Measurements from ENCODE around the gene LCN12. TPM values are rescaled to one million over a fixed set of nuclear protein-coding genes. Genes with fewer than 3 reads are reported as not detected.
A peak's percentile ranks its signal among the peaks of the same experiment; 100 is the strongest.

The LCN12 gene
- total RNA-seq, 8 experiments from 2014 or later: 0.38 to 4.3 (median 1.2) TPM

DNA sequence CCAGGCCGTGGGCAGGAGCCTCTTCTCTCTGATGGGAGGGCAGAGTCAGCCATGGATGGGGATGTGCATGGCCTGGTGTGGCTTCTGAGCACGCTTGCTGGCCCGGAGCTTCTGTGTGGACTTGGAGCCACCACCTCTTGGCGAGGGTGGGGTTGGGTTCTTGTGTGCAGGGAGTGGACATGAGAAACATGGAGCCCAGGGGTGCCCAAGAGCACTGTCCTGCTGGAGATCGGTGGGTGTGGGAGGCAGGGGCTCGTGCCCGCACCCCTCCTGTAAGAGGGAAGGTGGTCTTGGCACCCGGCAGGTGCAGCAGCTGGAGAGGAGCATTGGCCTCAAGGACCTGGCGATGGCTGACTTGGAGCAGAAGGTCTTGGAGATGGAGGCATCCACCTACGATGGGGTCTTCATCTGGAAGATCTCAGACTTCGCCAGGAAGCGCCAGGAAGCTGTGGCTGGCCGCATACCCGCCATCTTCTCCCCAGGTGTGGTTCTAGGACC lies 31.3 kb upstream of the LCN12 start:
- in situ Hi-C loops (cut with MboI; ENCODE audit: low pct_unique_long_range_greater_than_20kb in 2 of 9, low sequenced_read_pairs in 9 of 9, unreplicated experiment in 9 of 9): no loop called here
- no peak overlapping the region for H3K27ac ChIP-seq
- H3K4me3 ChIP-seq: no peak overlapping the region
- H3K4me1 ChIP-seq (replicated peaks in 1 of 2): no peaks in the 10 kb centered on the region
- WGBS, 10 experiments: 60 to 100% (median 97%) methylated on average over 1 to 7 of the region's 14 CpGs; no CpG with 5 or more reads in 3 of the 10 experiments
- ATAC-seq (replicated peaks in 6 of 8): no peak

DNA sequence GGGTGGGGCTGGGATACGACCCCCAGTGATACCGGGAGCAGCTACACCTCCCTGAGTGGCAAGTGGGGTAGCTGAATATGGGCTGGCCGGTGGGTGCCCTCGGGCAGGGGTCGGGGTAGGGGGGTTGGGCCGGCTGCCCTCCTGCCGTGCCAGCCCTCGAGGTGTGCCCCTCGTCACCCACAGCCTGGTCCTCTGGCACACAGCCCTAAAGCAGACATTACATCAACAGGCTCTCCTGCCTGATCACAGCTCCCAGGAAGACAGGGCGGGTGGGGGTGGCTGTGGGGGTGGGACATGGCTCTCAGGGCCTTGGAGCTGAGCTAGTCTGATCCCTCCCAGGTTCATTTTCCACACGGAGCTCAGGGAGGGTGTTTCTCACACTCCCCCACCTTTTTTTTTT lies 30.8 kb upstream of the LCN12 start:
- Histone ChIP-seq H3K4me3 (no peak overlapping the region), H3K27ac (no peak overlapping the region), H3K4me1 (replicated peaks in 1 of 2) (no peaks in the 10 kb centered on the region)
- in situ Hi-C loops (cut with MboI; ENCODE audit: low pct_unique_long_range_greater_than_20kb in 2 of 9, low sequenced_read_pairs in 9 of 9, unreplicated experiment in 9 of 9): no loop called here
- no CpG with 5 or more reads among the region's 11 CpGs for WGBS, 10 experiments
- ATAC-seq (replicated peaks in 6 of 8): peak in 1 of 8 experiments; percentile 10

DNA sequence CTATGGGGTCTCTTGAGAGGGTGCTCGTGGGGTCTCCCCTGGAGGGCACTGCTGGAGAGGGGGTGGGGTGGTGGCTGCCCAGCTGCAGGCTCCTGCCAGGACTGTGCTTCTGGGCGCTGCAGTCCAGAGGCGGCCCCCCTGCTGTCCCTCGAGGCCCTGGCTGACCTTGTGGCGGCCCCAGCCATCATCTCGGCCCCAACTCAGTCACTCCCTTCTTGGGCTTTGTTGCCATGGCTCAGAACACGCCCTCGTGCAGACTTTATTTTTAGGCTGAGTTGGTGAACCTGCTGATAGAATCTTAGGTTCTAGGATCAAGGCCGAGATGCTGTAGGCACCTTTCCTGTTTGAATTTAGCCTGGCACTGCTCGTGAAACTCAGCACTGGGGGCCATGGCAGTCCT lies 30.4 kb upstream of the LCN12 start:
- Histone ChIP-seq H3K4me1 (replicated peaks in 1 of 2) (no peaks in the 10 kb centered on the region), H3K27ac (no peak overlapping the region), H3K4me3 (no peak overlapping the region)
- 50 to 100% (median 90%) methylated on average over 1 to 2 of the region's 10 CpGs; no CpG with 5 or more reads in 5 of the 10 experiments for WGBS, 10 experiments
- in situ Hi-C loops (cut with MboI; ENCODE audit: low pct_unique_long_range_greater_than_20kb in 2 of 9, low sequenced_read_pairs in 9 of 9, unreplicated experiment in 9 of 9): no loop called here
- ATAC-seq (replicated peaks in 6 of 8): no peak

DNA sequence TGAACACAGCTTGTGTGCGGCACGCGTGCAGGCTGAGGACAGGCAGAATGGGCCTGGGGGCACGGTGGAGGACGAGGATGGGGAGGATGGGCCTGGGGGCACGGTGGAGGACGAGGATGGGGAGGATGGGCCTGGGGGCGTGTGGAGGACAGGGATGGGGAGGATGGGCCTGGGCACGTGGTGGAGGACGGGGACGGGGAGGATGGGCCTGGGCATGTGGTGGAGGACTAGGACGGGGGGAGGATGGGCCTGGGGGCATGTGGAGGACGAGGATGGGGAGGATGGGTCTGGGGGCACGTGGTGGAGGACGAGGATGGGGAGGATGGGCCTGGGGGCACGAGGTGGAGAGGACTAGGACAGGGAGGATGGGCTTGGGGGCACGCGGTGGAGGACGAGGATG lies 29.5 kb upstream of the LCN12 start:
- no peak for ATAC-seq (replicated peaks in 6 of 8)
- H3K4me1 ChIP-seq (replicated peaks in 1 of 2): no peaks in the 10 kb centered on the region
- in situ Hi-C loops (cut with MboI; ENCODE audit: low pct_unique_long_range_greater_than_20kb in 2 of 9, low sequenced_read_pairs in 9 of 9, unreplicated experiment in 9 of 9): no loop called here
- H3K4me3 ChIP-seq: no peak overlapping the region
- 27% methylated on average over 2 of the region's 19 CpGs; no CpG with 5 or more reads in 9 of the 10 experiments for WGBS, 10 experiments
- no peak overlapping the region for H3K27ac ChIP-seq

DNA sequence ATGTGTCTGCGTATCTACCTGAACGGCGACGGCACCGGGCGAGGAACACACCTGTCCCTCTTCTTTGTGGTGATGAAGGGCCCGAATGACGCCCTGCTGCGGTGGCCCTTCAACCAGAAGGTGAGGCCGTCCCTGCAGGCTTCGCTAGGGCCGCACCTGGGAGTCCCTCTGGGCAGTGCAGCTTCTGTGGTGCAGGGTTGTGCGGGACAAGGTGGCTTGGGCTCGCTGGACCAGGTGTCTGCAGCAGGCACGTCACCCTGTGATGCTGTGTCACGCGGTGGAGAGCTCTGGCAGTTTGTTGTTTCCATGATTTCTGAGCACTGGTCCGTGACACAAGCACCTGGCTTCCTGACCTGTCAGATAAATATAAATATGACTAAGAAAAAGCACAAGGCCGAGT lies 28.2 kb upstream of the LCN12 start:
- WGBS, 10 experiments: 90 to 100% (median 100%) methylated on average over 1 to 4 of the region's 19 CpGs; no CpG with 5 or more reads in 5 of the 10 experiments
- in situ Hi-C loops (cut with MboI; ENCODE audit: low pct_unique_long_range_greater_than_20kb in 2 of 9, low sequenced_read_pairs in 9 of 9, unreplicated experiment in 9 of 9): no loop called here
- Histone ChIP-seq H3K4me3 (no peak overlapping the region), H3K4me1 (replicated peaks in 1 of 2) (no peaks in the 10 kb centered on the region), H3K27ac (no peak overlapping the region)
- ATAC-seq (replicated peaks in 6 of 8): no peak

DNA sequence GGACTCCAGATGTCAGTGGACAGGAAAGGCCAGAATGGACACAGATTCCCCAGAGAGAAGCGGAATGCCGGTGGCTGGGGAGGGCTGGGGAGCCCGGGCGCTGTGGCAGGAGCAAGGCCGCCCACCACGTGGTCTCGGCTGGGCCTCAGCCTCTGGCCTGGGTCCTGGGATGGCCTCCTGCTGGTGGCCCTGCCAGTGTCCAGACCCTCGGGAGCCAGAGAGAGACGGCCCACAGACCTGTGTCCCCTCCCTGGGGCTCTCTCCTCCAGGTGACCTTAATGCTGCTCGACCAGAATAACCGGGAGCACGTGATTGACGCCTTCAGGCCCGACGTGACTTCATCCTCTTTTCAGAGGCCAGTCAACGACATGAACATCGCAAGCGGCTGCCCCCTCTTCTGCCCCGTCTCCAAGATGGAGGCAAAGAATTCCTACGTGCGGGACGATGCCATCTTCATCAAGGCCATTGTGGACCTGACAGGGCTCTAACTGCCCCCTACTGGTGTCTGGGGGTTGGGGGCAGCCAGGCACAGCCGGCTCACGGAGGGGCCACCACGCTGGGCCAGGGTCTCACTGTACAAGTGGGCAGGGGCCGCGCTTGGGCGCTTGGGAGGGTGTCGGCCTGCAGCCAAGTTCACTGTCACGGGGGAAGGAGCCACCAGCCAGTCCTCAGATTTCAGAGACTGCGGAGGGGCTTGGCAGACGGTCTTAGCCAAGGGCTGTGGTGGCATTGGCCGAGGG lies 26.5 kb upstream of the LCN12 start:
- in situ Hi-C loops (cut with MboI; ENCODE audit: low pct_unique_long_range_greater_than_20kb in 2 of 9, low sequenced_read_pairs in 9 of 9, unreplicated experiment in 9 of 9): no loop called here
- ATAC-seq (replicated peaks in 6 of 8): peak in 2 of 8 experiments; percentile 8 to 15
- 83 to 95% (median 91%) methylated on average over 3 to 14 of the region's 33 CpGs; no CpG with 5 or more reads in 6 of the 10 experiments for WGBS, 10 experiments

DNA sequence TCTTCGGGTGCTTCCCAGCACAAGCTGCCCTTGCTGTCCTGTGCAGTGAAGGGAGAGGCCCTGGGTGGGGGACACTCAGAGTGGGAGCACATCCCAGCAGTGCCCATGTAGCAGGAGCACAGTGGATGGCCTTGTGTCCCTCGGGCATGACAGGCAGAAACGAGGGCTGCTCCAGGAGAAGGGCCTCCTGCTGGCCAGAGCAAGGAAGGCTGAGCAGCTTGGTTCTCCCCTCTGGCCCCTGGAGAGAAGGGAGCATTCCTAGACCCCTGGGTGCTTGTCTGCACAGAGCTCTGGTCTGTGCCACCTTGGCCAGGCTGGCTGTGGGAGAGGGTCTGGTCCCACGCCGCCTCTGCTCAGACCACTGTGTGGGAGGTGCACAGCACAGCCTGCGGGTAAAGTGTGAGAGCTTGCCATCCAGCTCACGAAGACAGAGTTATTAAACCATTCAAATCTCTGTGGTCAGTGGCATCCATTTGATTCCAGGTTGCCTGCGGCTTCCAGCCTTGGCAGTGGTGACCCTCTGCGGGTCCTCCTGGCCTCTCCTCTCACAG lies 25.8 kb upstream of the LCN12 start:
- peak in 3 of 8 experiments; percentile 18 to 30 (median 21) for ATAC-seq (replicated peaks in 6 of 8)
- in situ Hi-C loops (cut with MboI; ENCODE audit: low pct_unique_long_range_greater_than_20kb in 2 of 9, low sequenced_read_pairs in 9 of 9, unreplicated experiment in 9 of 9): no loop called here
- 93 to 100% (median 100%) methylated on average over 1 to 3 of the region's 9 CpGs; no CpG with 5 or more reads in 5 of the 10 experiments for WGBS, 10 experiments
- Histone ChIP-seq H3K27ac (no peak overlapping the region), H3K4me1 (replicated peaks in 1 of 2) (no peaks in the 10 kb centered on the region), H3K4me3 (no peak overlapping the region)

More for the DNA sequence above, 26.5 kb upstream of the LCN12 start:
- Histone ChIP-seq H3K4me3 (no peak overlapping the region), H3K4me1 (replicated peaks in 1 of 2) (no peaks in the 10 kb centered on the region), H3K27ac (no peak overlapping the region)

DNA sequence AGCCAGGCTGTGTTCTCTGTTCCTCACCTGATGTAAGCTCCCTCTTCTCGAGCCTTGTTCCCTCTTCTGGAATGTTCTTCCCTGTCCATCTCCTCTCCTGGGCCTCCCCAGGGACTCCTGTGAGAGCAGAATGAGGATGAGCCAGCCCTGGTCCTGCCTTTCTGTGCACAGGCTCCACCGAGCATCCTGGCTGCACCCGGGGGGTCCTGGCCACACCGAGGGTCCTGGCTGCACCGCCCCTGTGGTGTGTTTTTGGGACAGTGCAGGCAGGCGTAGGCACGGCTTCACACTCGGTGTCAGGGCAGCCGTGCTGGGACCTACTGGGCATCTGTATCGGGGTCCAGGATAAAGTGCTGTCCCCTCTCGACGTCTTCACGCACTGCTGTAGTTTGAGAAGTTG lies 25.3 kb upstream of the LCN12 start:
- 53 to 96% (median 93%) methylated on average over 3 to 9 of the region's 13 CpGs; no CpG with 5 or more reads in 3 of the 10 experiments for WGBS, 10 experiments
- Histone ChIP-seq H3K27ac (no peak overlapping the region), H3K4me1 (replicated peaks in 1 of 2) (no peaks in the 10 kb centered on the region), H3K4me3 (no peak overlapping the region)
- in situ Hi-C loops (cut with MboI; ENCODE audit: low pct_unique_long_range_greater_than_20kb in 2 of 9, low sequenced_read_pairs in 9 of 9, unreplicated experiment in 9 of 9): no loop called here
- peak in 1 of 8 experiments; percentile 17 for ATAC-seq (replicated peaks in 6 of 8)

DNA sequence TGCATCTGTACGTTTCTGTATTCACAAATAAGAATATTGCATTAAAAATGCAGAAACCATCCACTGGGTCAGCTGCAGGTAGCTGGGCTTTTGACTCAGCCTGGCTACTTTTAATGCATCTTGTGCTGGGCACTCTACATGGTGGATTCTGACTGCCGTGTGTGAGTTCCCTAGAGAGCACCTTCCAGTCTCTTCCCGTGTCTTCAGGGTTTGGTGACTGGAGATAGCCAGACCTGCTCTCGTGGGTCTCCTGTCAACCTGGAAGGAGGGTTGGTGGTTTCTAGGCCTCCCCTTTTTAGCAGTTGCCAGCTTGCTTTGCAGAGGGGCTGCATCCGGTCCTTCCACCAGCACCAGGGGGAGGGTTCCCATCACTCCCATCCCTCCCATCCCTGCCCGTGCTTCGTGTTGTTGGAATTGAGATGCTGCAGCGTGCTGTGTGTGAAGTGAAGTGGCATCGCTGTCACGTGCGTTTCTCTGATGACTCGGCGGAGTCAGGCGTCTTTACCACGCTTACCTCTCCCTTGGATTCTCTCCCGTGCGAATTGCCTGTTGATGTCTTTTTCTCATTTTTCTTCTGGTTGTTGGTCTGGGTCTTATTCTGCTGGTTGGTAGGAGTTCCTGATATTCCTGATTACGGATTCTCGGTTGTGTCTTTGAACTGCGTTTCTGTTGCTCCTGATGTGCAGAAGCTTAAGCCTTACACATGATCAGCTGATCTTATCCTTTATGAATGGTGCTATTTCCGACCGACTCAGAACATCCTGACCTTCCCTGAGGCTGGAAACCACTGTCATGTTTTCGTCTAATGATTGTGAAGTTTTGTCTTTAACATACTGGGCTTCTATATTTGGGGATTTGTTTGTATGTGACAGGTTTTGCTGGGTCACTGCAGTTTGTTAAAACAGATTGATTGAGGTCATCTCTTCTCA lies 24.5 kb upstream of the LCN12 start:
- 49 to 100% (median 89%) methylated on average over 1 to 15 of the region's 23 CpGs; no CpG with 5 or more reads in 1 of the 10 experiments for WGBS, 10 experiments
- Histone ChIP-seq H3K4me1 (replicated peaks in 1 of 2) (no peaks in the 10 kb centered on the region), H3K4me3 (no peak overlapping the region), H3K27ac (no peak overlapping the region)
- in situ Hi-C loops (cut with MboI; ENCODE audit: low pct_unique_long_range_greater_than_20kb in 2 of 9, low sequenced_read_pairs in 9 of 9, unreplicated experiment in 9 of 9): no loop called here
- ATAC-seq (replicated peaks in 6 of 8): peak in 1 of 8 experiments; percentile 31

DNA sequence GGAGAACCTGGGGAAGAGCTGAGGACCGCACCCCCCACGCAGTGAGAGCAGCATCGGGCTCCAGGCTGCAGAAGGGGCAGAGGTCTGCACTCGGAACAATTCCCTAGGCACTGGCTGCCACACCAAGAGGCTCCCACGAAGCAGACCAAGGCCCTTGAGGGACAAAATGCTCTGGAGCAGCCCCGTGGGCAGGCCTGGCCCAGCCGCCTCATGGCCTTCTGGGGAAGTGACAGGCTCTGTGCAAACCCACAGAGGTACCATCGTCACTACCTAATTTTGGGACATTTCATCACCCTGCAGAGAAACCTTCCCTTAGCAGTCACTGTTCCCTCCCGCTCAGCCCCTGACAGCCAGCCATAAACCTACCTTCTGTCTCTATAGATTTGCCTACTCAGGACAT lies 23.5 kb upstream of the LCN12 start:
- Histone ChIP-seq H3K27ac (no peak overlapping the region), H3K4me3 (no peak overlapping the region), H3K4me1 (replicated peaks in 1 of 2) (no peaks in the 10 kb centered on the region)
- ATAC-seq (replicated peaks in 6 of 8): peak in 3 of 8 experiments; percentile 22 to 43 (median 27)
- 83 to 100% (median 93%) methylated on average over 1 to 3 of the region's 9 CpGs; no CpG with 5 or more reads in 6 of the 10 experiments for WGBS, 10 experiments
- in situ Hi-C loops (cut with MboI; ENCODE audit: low pct_unique_long_range_greater_than_20kb in 2 of 9, low sequenced_read_pairs in 9 of 9, unreplicated experiment in 9 of 9): no loop called here

DNA sequence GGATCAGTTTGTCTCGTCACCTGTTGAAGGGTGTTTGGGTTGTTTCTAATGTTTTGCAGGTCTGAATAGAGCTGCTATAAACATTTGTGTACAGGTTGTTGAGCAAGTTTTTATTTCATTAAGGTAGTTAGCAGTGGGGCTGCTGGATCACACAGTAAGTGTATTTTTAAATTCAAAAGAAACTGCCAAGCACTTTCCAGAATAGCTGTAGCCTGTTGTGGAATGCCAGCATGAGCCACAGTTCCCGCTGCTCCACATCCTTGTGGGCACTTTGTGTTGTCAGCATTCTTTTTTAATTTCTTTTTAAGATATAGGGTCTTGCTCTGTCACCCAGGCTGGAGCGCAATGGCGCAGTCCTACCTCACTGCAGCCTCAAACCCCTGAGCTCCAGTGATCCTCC lies 22.1 kb upstream of the LCN12 start:
- in situ Hi-C loops (cut with MboI; ENCODE audit: low pct_unique_long_range_greater_than_20kb in 2 of 9, low sequenced_read_pairs in 9 of 9, unreplicated experiment in 9 of 9): no loop called here
- H3K4me3 ChIP-seq: no peak overlapping the region
- no peak overlapping the region for H3K27ac ChIP-seq
- H3K4me1 ChIP-seq (replicated peaks in 1 of 2): no peaks in the 10 kb centered on the region
- WGBS, 10 experiments: 75 to 100% (median 100%) methylated on average over 2 to 4 of the region's 4 CpGs; no CpG with 5 or more reads in 2 of the 10 experiments
- no peak for ATAC-seq (replicated peaks in 6 of 8)

DNA sequence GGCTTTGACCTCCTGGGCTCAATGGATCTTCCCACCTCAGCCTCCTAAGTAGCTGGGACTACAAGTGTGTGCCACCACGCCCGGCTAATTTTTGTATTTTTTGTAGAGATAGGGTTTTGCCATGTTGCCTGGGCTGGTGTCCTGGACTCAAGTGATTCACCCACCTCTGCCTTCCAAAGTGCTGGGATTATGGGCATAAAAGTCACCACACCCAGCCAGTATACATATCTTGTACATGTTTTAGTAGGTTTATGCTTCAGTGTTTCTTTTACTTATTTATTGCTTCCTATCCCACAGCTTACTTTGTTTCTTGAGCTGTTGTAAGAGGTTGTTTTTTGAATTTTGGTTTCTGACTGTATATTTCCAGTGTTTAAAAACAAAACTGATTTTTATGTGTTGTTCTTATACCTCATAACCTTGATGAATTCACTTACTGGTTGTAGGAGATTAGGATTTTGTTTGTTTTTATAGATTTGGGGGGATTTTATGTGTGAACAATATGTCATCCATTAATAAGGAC lies 20.4 kb upstream of the LCN12 start:
- peak in 3 of 8 experiments; percentile 62 to 69 (median 65) for ATAC-seq (replicated peaks in 6 of 8)
- Histone ChIP-seq H3K4me1 (replicated peaks in 1 of 2) (no peaks in the 10 kb centered on the region), H3K4me3 (no peak overlapping the region), H3K27ac (no peak overlapping the region)
- in situ Hi-C loops (cut with MboI; ENCODE audit: low pct_unique_long_range_greater_than_20kb in 2 of 9, low sequenced_read_pairs in 9 of 9, unreplicated experiment in 9 of 9): no loop called here
- 37 to 100% (median 85%) methylated on average over 1 to 2 of the region's 2 CpGs; no CpG with 5 or more reads in 4 of the 10 experiments for WGBS, 10 experiments

Measured in motor neuron (in vitro differentiated cells).